SKM-1 (cell line): ENCODE data around the gene KCNG4.
"Not testable (repeated sequence)": the region's sequence is repeated elsewhere in the genome, so short reads cannot be mapped to it uniquely, and the experiment has no call there.

Experiments used
- DNase-seq: peaks from one replicate; lab custom pipeline; 2025; ENCODE audit not compliant: unreplicated experiment; lab: John Stamatoyannopoulos, UW

KCNG4 gene

DNA sequence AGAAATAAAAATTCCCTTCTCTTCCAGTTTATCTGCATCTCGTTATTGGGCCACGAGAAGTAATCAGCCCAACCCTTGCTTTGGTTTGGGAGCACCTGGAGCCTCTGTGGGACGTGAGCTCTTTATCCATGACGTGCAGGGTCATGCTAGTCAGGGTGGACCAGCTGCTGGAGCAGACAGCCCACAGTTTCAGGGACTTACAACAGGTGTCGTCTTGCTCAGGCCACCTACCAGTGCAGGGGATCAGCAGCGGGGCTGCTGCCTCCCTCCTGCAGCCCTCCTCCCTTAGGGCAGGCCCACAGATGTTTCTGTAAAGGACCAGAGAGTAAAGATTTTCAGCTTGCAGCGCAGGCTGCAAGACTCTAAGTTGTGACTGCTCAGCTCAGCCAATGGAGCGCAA lies 31.9 kb downstream of the KCNG4 start:
- DNase-seq: no peak

GRCh38 chr16:84207251-84207650 lies 32.6 kb downstream of the KCNG4 start:
- DNase-seq: no peak

GRCh38 chr16:84205976-84206691 lies 33.7 kb downstream of the KCNG4 start:
- no peak for DNase-seq

DNA sequence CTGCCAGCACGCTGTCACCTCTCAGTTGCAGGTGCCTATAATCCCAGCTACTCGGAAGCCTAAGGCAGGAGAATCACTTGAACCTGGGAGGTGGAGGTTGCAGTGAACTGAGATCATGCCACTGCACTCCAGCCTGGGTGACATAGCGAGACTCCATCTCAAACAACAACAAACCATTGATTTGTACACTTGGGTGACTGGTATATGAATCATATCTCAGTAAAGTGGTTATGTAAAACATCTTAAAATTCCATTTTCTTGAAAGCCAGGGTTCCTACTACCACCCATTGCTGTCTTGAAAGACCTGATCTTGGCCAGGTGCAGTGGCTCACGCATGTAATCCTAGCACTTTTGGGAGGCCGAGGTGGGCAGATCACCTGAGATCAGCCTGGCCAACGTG lies 34.7 kb downstream of the KCNG4 start:
- not testable (repeated sequence) for DNase-seq

DNA sequence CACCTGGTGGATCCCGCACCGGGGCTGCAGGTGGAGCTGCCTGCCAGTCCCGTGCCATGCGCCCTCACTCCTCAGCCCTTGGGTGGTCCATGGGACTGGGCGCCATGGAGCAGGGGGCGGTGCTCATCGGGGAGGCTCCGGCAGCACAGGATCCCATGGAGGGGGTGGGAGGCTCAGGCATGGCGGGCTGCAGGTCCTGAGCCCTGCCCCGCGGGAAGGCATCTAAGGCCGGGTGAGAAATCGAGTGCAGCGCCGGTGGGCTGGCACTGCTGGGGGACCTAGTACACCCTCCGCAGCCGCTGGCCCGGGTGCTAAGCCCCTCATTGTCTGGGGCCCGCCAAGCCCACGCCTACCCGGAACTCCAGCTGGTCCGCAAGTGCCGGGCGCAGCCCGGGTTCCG lies 35.3 kb downstream of the KCNG4 start:
- not testable (repeated sequence) for DNase-seq

DNA sequence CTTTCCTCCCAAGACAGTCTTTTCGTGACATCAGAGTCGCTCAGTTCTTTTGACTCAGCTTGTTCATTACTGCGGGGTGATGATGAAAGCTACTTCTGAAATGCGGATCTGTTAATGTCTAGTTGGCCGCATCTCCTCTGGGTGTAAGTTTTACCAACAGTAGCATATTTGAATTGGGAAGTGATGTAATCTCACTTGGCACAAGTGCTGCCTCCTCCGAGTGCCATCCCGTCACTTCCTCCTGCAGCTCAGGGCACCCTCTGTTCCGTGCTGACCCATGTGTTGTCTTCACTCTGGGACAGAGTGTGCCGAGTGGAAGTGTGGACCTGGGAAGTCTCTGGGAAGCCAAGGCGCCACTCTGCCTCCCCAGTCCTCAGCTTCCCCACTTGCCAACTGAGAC lies 40.0 kb downstream of the KCNG4 start:
- peak; percentile 74 for DNase-seq

DNA sequence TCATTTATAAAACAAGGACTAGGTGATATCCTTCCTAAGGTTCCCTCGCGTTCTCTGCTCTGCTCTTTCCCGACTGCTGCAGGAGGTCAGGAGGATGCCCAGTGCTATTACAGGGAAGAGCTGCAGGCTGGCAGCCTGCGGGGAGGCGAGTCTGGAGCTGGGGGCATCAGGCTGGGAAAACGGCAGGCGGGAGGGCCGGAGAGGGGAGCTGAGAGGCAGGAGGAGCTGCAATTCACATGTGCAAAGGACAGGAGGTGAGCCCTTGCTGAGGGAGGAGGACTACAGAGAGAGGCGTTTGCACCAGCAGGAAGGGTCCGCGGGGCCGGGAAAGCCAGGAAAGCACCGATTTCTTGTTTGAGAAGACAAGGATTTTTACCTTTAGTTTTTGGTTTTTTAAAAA lies 40.7 kb downstream of the KCNG4 start:
- no peak for DNase-seq

- no peak for DNase-seq
Observed at GRCh38 chr16:84198401-84198800, 41.4 kb downstream of the KCNG4 start.

- no peak for DNase-seq
Observed at GRCh38 chr16:84197466-84198128, 42.2 kb downstream of the KCNG4 start.

DNA sequence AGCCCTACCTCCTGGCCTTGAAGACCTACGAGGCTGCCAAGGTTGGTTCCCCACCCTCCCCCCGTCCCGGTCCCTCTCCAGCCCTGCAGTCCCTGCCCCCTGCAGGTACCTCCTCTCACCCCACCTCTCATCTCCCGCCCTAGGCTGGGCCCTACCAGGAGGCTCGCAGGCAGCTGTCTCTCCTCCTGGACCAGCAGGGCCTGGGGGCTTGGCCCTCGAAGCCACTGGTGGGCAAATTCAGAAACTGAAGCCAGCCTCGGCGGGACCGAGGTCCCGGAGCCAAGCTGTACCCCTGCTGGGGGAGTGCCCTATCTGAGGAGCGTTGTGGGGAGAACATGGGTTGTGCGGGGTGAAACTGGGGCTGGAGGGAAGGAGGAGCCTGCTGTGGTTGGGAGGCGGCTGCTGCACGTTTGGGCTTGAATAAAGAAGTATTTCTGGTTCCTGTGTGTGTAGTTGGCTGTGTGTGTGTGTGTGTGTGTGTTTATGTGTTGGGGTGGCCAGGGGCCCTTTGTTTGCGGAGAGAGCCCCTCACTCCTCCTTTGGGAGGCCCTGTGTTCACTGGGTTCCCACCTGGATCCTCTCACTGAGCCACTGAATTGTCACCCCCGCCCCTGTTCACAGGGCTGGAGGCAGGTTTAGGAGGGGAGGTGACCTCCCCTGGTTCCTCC lies 43.0 kb downstream of the KCNG4 start:
- DNase-seq: no peak

DNA sequence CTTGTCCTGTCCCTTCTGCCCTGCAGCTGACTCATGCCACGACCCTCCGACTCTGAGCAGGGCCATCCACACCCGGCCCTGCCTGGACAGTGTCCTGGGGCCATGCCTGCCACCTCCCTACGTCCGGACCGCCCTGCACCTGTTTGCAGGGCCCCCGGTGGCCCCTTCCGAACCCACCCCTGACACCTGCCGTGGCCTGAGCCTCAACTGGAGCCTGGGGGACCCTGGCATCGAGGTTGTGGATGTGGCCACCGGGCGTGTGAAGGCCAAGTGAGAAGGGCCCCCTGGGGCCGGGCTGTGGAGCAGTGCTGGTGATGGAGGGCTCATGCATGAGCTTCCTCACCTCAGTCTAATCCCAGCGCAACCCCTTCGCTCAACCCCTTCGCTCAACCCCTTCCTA lies 43.7 kb downstream of the KCNG4 start:
- DNase-seq: no peak

DNA sequence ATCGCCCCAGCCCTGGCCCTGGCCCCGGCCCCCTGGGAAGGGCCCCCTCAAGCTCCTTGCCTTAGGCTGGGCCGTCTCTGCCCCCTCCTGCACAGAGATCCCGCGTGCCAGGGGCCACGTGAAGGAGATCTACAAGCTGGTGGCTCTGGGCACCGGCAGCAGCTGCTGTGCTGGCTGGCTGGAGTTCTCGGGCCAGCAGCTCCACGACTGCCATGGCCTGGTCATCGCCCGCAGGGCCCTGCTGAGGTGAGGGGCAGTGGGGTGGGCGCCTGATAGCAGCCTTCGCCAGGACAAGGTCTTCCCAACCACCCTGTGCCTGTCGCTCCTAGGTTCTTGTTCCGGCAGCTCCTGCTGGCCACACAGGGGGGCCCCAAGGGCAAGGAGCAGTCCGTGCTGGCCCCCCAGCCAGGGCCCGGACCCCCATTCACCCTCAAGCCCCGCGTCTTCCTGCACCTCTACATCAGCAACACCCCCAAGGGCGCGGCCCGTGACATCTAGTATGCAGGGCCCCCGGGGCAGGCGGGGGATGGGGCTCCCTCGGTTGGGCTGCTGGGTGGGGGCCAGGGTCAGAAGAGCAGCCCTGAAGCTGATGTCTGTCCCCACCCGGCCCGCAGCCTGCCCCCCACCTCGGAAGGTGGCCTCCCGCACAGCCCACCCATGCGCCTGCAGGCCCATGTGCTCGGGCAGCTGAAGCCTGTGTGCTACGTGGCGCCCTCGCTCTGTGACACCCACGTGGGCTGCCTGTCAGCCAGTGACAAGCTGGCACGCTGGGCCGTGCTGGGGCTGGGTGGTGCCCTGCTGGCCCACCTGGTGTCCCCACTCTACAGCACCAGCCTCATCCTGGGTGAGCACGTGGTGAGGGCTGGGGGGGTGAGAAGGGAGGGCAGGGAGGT lies 44.4 kb downstream of the KCNG4 start:
- DNase-seq: no peak

- DNase-seq: no peak
Observed at GRCh38 chr16:84194470-84195200, 45.2 kb downstream of the KCNG4 start.

DNA sequence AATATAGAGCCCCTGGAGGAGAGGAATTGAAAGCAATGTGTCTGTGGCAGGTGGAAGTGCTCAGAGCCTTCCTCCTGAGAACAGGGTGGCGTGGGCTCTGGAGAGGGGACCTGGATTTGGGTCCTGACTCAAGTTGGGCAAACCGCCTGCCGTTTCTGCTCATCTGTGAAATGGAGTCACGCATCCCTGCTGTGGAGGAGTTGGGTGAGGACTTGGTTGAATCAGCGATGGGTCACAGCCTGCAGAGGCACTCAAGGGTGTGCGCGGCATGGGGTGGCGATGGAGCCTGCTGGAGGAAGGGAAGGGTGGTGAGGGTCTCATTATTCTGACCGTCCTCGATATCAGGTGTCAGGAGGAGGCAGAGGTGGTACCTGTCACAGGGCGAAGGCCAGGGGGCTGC lies 45.8 kb downstream of the KCNG4 start:
- no peak for DNase-seq

GRCh38 chr16:84193480-84193879 lies 46.3 kb downstream of the KCNG4 start:
- no peak for DNase-seq

DNA sequence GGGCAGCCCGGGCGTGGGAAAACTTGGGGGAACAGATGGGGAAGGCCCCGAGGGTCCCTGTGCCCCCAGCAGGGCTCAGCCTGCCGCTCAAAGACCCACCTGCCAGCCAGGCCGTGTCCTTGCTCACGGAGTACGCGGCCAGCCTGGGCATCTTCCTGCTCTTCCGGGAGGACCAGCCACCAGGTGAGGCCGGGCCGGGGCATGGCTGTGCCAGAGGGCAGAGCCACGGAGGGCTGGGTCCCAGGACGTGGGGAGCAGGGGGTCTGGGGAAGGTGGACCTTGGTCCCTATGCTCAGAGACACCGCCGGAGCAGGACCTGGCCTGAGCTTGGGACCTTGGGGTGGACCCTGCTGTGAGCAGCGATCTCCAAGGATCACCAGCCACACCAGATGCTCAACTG lies 48.3 kb downstream of the KCNG4 start:
- DNase-seq: no peak

GRCh38 chr16:84190731-84191388 lies 49.0 kb downstream of the KCNG4 start, which contains the start of gene ADAD2:
Gene ADAD2, plus strand, starts transcription at chr16:84191157. Its CDS starts 74 bp downstream, at chr16:84191231.
- DNase-seq: no peak

DNA sequence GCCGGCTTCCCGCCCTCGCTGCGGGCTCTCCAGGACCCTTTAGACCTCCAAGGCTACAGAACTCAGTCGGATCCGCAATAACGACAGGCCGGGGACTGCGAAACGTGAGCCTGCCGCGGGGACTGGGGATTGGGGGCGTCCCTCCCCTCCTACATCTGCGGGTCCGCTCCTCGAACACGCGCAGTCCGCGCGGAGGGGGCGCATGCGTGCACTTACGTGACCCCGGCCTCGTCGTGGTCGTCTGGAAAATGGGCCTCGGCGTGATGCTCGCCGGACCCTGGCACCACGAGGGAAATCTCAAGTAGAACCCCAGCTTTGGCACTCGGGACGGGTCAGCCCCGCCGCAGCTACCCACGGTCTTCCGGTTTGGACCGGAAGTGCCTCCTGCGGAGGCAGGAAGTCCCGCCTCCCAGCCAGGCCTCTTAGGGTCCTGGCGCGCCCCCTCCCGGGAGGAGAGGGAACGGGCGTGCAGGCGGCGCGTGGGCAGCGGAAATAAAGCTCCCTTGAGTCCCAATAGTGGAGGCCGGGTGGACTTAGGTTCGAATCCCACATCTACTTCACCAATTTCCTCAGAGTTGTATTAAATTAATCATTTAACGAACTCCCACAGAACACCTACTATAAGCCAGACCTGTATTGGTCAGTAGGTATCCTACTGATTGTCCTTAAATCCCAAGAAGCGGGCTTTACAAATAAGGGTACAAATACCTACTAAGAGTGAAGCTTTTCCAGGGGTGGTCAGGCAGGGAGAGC lies 53.0 kb downstream of the KCNG4 start, which contains the start of gene TAF1C:
Gene TAF1C, minus strand, starts transcription at position 373 of the 753 bp plus-strand sequence. CDS start 2,069 bp downstream, outside the sequence.
- DNase-seq: peak; percentile 86

- DNase-seq: no peak
Observed at GRCh38 chr16:84184775-84185174, 55.0 kb downstream of the KCNG4 start.
